ENCODE measurements around the gene ARHGAP23.

ARHGAP23 gene

DNA sequence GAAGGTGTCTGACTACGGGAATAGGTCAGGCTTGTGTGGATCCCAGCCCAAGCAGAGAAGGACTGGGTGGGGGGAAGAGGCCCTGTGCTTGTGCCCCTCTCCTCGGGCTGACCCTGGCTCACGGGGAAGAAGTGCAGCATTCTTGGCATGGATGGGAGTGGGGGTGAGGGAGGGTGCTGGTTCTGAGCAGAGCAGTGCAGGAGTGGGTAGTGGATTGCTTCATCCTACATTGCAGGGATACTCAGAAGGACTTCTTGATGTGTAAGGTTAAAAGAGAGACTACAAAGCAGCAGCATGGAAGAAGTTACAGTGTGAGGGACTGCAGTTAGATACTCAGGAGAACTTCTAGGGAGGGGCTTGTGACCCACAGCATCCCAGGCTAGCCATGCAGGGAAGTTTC is 2.1 kb downstream of the ARHGAP23 start:
- peaks cover 52% of the 10 kb centered on the region for H3K4me1 ChIP-seq (ENCODE audit: insufficient read depth, low read length, poor library complexity, severe bottlenecking)
- H3K9ac ChIP-seq (ENCODE audit: low read depth, low read length, poor library complexity, severe bottlenecking): peak overlapping the region; percentile 97
- H3K27me3 ChIP-seq (ENCODE audit: insufficient read depth, low read length, poor library complexity, severe bottlenecking): no peaks in the 10 kb centered on the region
- no peaks in the 10 kb centered on the region for H3K9me3 ChIP-seq (ENCODE audit: insufficient read depth, low read depth, low read length)
- no peak overlapping the region for H2AFZ ChIP-seq (ENCODE audit: low read length)
- H3K9me2 ChIP-seq (replicated peaks; ENCODE audit: low read depth, low read length): no peaks in the 10 kb centered on the region
- H3K4me3 ChIP-seq (ENCODE audit: low read length, poor library complexity, severe bottlenecking): peak overlapping the region; percentile 84
- 0 out of 2 replicates have a peak, but pooled peaks cover 5% of the 10 kb centered on the region for H3F3A ChIP-seq (ENCODE audit: low read depth)
- H3K36me3 ChIP-seq (ENCODE audit: insufficient read depth, low read length): no peaks in the 10 kb centered on the region
- peaks cover 54% of the 10 kb centered on the region for H4K20me1 ChIP-seq (ENCODE audit: insufficient read depth, low read length, poor library complexity, severe bottlenecking)
- peak overlapping the region; percentile 97 for H3K4me2 ChIP-seq (ENCODE audit: low read depth, low read length, poor library complexity, severe bottlenecking)
- TF ChIP-seq EZH2phosphoT487 (IDR thresholded peaks at IDR 0.05; ENCODE audit: borderline replicate concordance) (no peak), CTCF (conservative IDR thresholded peaks at IDR 0.05; ENCODE audit: low read length) (no peak)
- H3K79me2 ChIP-seq (ENCODE audit: insufficient read depth, low read length): peaks cover 85% of the 10 kb centered on the region

GRCh38 chr17:38430822-38431221 is 2.6 kb downstream of the ARHGAP23 start:
- H3K79me2 ChIP-seq (ENCODE audit: insufficient read depth, low read length): peaks cover 90% of the 10 kb centered on the region
- peaks cover 55% of the 10 kb centered on the region for H4K20me1 ChIP-seq (ENCODE audit: insufficient read depth, low read length, poor library complexity, severe bottlenecking)
- H3K4me2 ChIP-seq (ENCODE audit: low read depth, low read length, poor library complexity, severe bottlenecking): peak overlapping the region; percentile 97
- peak overlapping the region; percentile 97 for H3K9ac ChIP-seq (ENCODE audit: low read depth, low read length, poor library complexity, severe bottlenecking)
- no peaks in the 10 kb centered on the region for H3K9me2 ChIP-seq (replicated peaks; ENCODE audit: low read depth, low read length)
- no peaks in the 10 kb centered on the region for H3K9me3 ChIP-seq (ENCODE audit: insufficient read depth, low read depth, low read length)
- H2AFZ ChIP-seq (ENCODE audit: low read length): no peak overlapping the region
- H3F3A ChIP-seq (ENCODE audit: low read depth): 0 out of 2 replicates have a peak, but pooled peaks cover 5% of the 10 kb centered on the region
- TF ChIP-seq CTCF (conservative IDR thresholded peaks at IDR 0.05; ENCODE audit: low read length) (no peak), EZH2phosphoT487 (IDR thresholded peaks at IDR 0.05; ENCODE audit: borderline replicate concordance) (no peak)
- H3K36me3 ChIP-seq (ENCODE audit: insufficient read depth, low read length): no peaks in the 10 kb centered on the region
- no peaks in the 10 kb centered on the region for H3K27me3 ChIP-seq (ENCODE audit: insufficient read depth, low read length, poor library complexity, severe bottlenecking)
- H3K4me3 ChIP-seq (ENCODE audit: low read length, poor library complexity, severe bottlenecking): peak overlapping the region; percentile 84
- H3K4me1 ChIP-seq (ENCODE audit: insufficient read depth, low read length, poor library complexity, severe bottlenecking): peaks cover 53% of the 10 kb centered on the region

DNA sequence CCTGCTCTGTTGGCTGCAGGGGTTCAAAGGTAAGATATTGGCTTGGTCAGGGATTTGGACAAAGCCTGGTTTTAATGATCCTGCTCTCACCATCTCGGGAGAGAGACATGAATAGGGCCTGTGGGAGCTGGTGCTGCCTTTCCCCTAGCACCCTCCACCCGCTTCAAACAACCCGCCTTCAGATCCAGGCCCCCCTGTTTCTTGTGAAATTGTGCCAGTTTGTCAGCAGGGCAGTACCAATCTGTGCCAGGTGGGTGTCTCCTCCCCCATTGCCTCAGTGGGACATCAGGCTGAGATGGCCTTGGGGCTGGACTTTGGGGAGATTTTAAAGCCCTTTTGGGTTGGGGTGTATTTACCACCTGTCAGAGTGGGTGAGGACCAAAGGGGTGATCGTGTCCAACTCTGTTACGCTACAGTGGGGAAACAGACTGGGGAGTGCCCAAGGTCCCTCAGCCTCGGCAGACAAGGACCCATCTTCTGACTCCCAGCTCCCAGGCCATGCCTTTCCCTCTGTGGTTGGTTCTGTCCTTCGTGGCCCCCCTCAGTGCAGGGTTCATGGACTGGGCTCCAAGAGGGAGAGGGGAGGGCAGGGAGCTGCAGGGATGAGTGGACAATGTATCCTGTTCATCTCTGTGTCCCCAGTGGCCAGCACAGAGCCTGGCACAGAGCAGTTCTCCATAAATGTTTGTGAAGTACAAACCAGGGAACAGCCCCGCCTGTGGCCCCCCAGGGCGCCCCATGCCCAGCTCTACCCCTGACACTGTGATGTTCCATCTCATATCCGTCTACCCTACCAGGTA is 3.3 kb downstream of the ARHGAP23 start:
- Histone ChIP-seq H3K79me2 (ENCODE audit: insufficient read depth, low read length) (peaks cover 96% of the 10 kb centered on the region), H4K20me1 (ENCODE audit: insufficient read depth, low read length, poor library complexity, severe bottlenecking) (peaks cover 62% of the 10 kb centered on the region), H3K9me3 (ENCODE audit: insufficient read depth, low read depth, low read length) (no peaks in the 10 kb centered on the region), H3K9ac (ENCODE audit: low read depth, low read length, poor library complexity, severe bottlenecking) (peak overlapping the region; percentile 97), H3K4me3 (ENCODE audit: low read length, poor library complexity, severe bottlenecking) (peak overlapping the region; percentile 84), H2AFZ (ENCODE audit: low read length) (no peak overlapping the region), H3K4me2 (ENCODE audit: low read depth, low read length, poor library complexity, severe bottlenecking) (peak overlapping the region; percentile 97), H3K4me1 (ENCODE audit: insufficient read depth, low read length, poor library complexity, severe bottlenecking) (peaks cover 53% of the 10 kb centered on the region), H3K36me3 (ENCODE audit: insufficient read depth, low read length) (no peaks in the 10 kb centered on the region), H3K9me2 (replicated peaks; ENCODE audit: low read depth, low read length) (no peaks in the 10 kb centered on the region), H3K27me3 (ENCODE audit: insufficient read depth, low read length, poor library complexity, severe bottlenecking) (no peaks in the 10 kb centered on the region), H3F3A (ENCODE audit: low read depth) (0 out of 2 replicates have a peak, but pooled peaks cover 5% of the 10 kb centered on the region)
- TF ChIP-seq EZH2phosphoT487 (IDR thresholded peaks at IDR 0.05; ENCODE audit: borderline replicate concordance): no peak
- no peak for TF ChIP-seq CTCF (conservative IDR thresholded peaks at IDR 0.05; ENCODE audit: low read length)
